PC-9 (cell line): ENCODE measurements around the gene IPO4. TPM values are rescaled to one million over a fixed set of nuclear protein-coding genes. Genes with fewer than 3 reads are reported as not detected.

Experiments used
- BruUV-seq: library from RNA; stranded (reverse); fragments of 400-500 nt; replicated peaks from 2 replicates; lab custom pipeline; 2021; lab: Mats Ljungman, UMichigan
- CTCF ChIA-PET: fragments of 300-600 bp; sonication (Branson Sonifier 250); formaldehyde crosslinking; loops from one replicate; lab custom pipeline; 2022; ENCODE audit warnings: antibody characterized with exemption; lab: Charles Lee
- POLR2A ChIA-PET: fragments of 300-600 bp; sonication (Branson Sonifier 250); formaldehyde crosslinking; loops from one replicate; lab custom pipeline; 2022; ENCODE audit warnings: antibody characterized with exemption; ENCODE audit not compliant: unreplicated experiment; lab: Charles Lee
- DNase-seq, 2 experiments: peaks; one replicate each; pipeline versions ENCODE4 v3.0.0 to v3.0.0-alpha.2; 2015 to 2022; ENCODE audit warnings: mixed read lengths in 1 of 2
- H2AFZ ChIP-seq: fragments of 200-600 bp; sonication (generic); 2 replicates; pipeline ENCODE4 v1.8.1; 2017; ENCODE audit warnings: antibody characterized with exemption
- H3F3A ChIP-seq: fragments of 200-600 bp; sonication (generic); 2 replicates; pipeline ENCODE4 v1.8.1; 2017; ENCODE audit warnings: antibody characterized with exemption, mild to moderate bottlenecking, low read depth; ENCODE audit not compliant: insufficient read depth
- H3K27ac ChIP-seq: fragments of 200-600 bp; sonication (generic); 2 replicates; pipeline ENCODE4 v1.6.1; 2016; ENCODE audit warnings: mixed run types
- H3K27me3 ChIP-seq: fragments of 200-600 bp; sonication (generic); 2 replicates; pipeline ENCODE4 v1.6.1; 2016; ENCODE audit warnings: low read depth, mixed run types; ENCODE audit not compliant: insufficient read depth
- H3K36me3 ChIP-seq: fragments of 200-600 bp; sonication (generic); 2 replicates; pipeline ENCODE4 v1.6.1; 2016; ENCODE audit warnings: low read depth, mixed run types
- H3K4me1 ChIP-seq: fragments of 200-600 bp; sonication (generic); replicated peaks from 2 replicates; pipeline ENCODE4 v1.6.1; 2016; ENCODE audit warnings: mixed run types; ENCODE audit not compliant: insufficient read depth
- H3K4me2 ChIP-seq: fragments of 200-600 bp; sonication (generic); 2 replicates; pipeline ENCODE4 v1.6.1; 2017; ENCODE audit warnings: mixed run types
- H3K4me3 ChIP-seq: fragments of 200-600 bp; sonication (generic); 2 replicates; pipeline ENCODE4 v1.6.1; 2016; ENCODE audit warnings: mixed run types
- H3K79me2 ChIP-seq: fragments of 200-600 bp; sonication (generic); 2 replicates; pipeline ENCODE4 v1.6.1; 2017; ENCODE audit warnings: low read depth, mixed run types
- H3K9me2 ChIP-seq: fragments of 200-600 bp; sonication (generic); 2 replicates; pipeline ENCODE4 v1.8.1; 2017; ENCODE audit warnings: mild to moderate bottlenecking; ENCODE audit not compliant: insufficient read depth
- H3K9me3 ChIP-seq: fragments of 200-600 bp; sonication (generic); 2 replicates; pipeline ENCODE4 v1.8.1; 2016; ENCODE audit warnings: low read depth; ENCODE audit not compliant: insufficient read depth
- H4K20me1 ChIP-seq: fragments of 200-600 bp; sonication (generic); 2 replicates; pipeline ENCODE4 v1.8.1; 2017; ENCODE audit not compliant: insufficient read depth
- CTCF ChIP-seq: fragments of 200-600 bp; sonication (generic); conservative IDR thresholded peaks from 2 replicates; pipeline ENCODE4 v1.6.1; 2017; ENCODE audit warnings: mixed run types, antibody characterized with exemption, mild to moderate bottlenecking, moderate library complexity
- EZH2 ChIP-seq: fragments of 200-600 bp; sonication (generic); IDR thresholded peaks from 2 replicates; pipeline ENCODE4 v1.8.0; 2017; ENCODE audit warnings: antibody characterized with exemption, low read depth
- intact Hi-C: fragments of 100-400 bp; cut with micrococcal nuclease; formaldehyde crosslinking; loops from one replicate; pipeline ENCODE4 v1.10.0; 2022; ENCODE audit not compliant: unreplicated experiment
- total RNA-seq: library from RNA; stranded (reverse); gene quantifications from 2 replicates; pipeline ENCODE4 v1.2.3, GENCODE V29; 2021

The IPO4 gene
- total RNA-seq, 1 experiment from 2014 or later, result 44.1 TPM

GRCh38 chr14:24144451-24144850 is 44.2 kb downstream of the IPO4 start:
- Histone ChIP-seq H3K36me3 (no peaks in the 10 kb centered on the region), H3K4me1 (peaks cover 21% of the 10 kb centered on the region), H3K4me3 (no peak overlapping the region), H3K79me2 (peaks cover 41% of the 10 kb centered on the region), H3K4me2 (no peak overlapping the region), H4K20me1 (no peaks in the 10 kb centered on the region), H3K9me2 (no peaks in the 10 kb centered on the region), H2AFZ (no peak overlapping the region), H3K9me3 (no peaks in the 10 kb centered on the region), H3K27ac (no peak overlapping the region), H3K27me3 (no peaks in the 10 kb centered on the region), H3F3A (peaks cover 10% of the 10 kb centered on the region)
- POLR2A ChIA-PET, result no interaction called here
- TF ChIP-seq CTCF (no peak), EZH2 (no peak)
- DNase-seq, result no peak
- CTCF ChIA-PET, result no interaction called here
- BruUV-seq, result no TSS peak
- intact Hi-C loops, result no loop called here

- intact Hi-C loops, result no loop called here
- no peaks in the 10 kb centered on the region for H4K20me1 ChIP-seq
- CTCF ChIA-PET, result no interaction called here
- H3K4me3 ChIP-seq, result no peak overlapping the region
- H3K36me3 ChIP-seq, result no peaks in the 10 kb centered on the region
- peaks cover 42% of the 10 kb centered on the region for H3K79me2 ChIP-seq
- DNase-seq, result no peak
- H3K27me3 ChIP-seq, result no peaks in the 10 kb centered on the region
- H3K4me2 ChIP-seq, result no peak overlapping the region
- H3K27ac ChIP-seq, result no peak overlapping the region
- H3K9me2 ChIP-seq, result no peaks in the 10 kb centered on the region
- H2AFZ ChIP-seq, result no peak overlapping the region
- TF ChIP-seq CTCF (no peak), EZH2 (no peak)
- H3K4me1 ChIP-seq, result peaks cover 21% of the 10 kb centered on the region
- H3K9me3 ChIP-seq, result no peaks in the 10 kb centered on the region
- POLR2A ChIA-PET, result no interaction called here
- no TSS peak for BruUV-seq
- peaks cover 10% of the 10 kb centered on the region for H3F3A ChIP-seq
These were observed 45.1 kb downstream of the IPO4 start for GRCh38 chr14:24143511-24143910.

GRCh38 chr14:24141097-24141880 is 47.3 kb downstream of the IPO4 start, which contains the start of gene EMC9:
TSS of gene EMC9 (minus strand) at chr14:24141591. CDS start at chr14:24141304, 287 bp downstream.
- Histone ChIP-seq H3K4me1 (peaks cover 23% of the 10 kb centered on the region), H3K79me2 (peaks cover 38% of the 10 kb centered on the region)
- CTCF ChIA-PET, result interaction anchor here (0.7 kb wide), 2 partner anchors 12 to 20 kb away, joined by 3 read pairs; no protein-coding TSS in a partner anchor

More at GRCh38 chr14:24141097-24141880, 47.3 kb downstream of the IPO4 start, which contains the start of gene EMC9:
- Histone ChIP-seq H4K20me1 (no peaks in the 10 kb centered on the region), H3K4me3 (peak within 1 kb of the TSS; percentile 74), H3K27me3 (no peaks in the 10 kb centered on the region), H3K9me3 (no peaks in the 10 kb centered on the region), H3F3A (peaks cover 7% of the 10 kb centered on the region), H2AFZ (peak within 1 kb of the TSS; percentile 70), H3K27ac (peak within 1 kb of the TSS; percentile 38), H3K9me2 (no peaks in the 10 kb centered on the region), H3K4me2 (peak within 1 kb of the TSS; percentile 85), H3K36me3 (no peaks in the 10 kb centered on the region)
- POLR2A ChIA-PET, result interaction anchor here (0.6 to 0.9 kb wide), 3 partner anchors 20 to 589 kb away, joined by 3 to 14 read pairs (median 5); partner anchors contain the start of gene IRF9
- DNase-seq, result peak; percentile 88 to 91
- intact Hi-C loops, result no loop called here
- no peak for TF ChIP-seq CTCF
- no peak for TF ChIP-seq EZH2
- TSS peak; percentile 18 for BruUV-seq
